OCI-LY7 (cell line): Measurements from ENCODE around the gene RIPPLY1. TPM values are rescaled to one million over a fixed set of nuclear protein-coding genes. Genes with fewer than 3 reads are reported as not detected.
A peak's percentile ranks its signal among the peaks of the same experiment; 100 is the strongest.
"Not testable (repeated sequence)": the region's sequence is repeated elsewhere in the genome, so short reads cannot be mapped to it uniquely, and the experiment has no call there.

Experiments used
- BruUV-seq: library from RNA; stranded (reverse); fragments of 400-500 nt; replicated peaks from 2 replicates; lab custom pipeline; 2021; lab: Mats Ljungman, UMichigan
- CTCF ChIA-PET: fragments of 300-600 bp; sonication (Branson Sonifier 250); formaldehyde crosslinking; loops from one replicate; lab custom pipeline; 2022; ENCODE audit warnings: antibody characterized with exemption; ENCODE audit not compliant: unreplicated experiment; lab: Charles Lee
- POLR2A ChIA-PET: fragments of 300-600 bp; sonication (Branson Sonifier 250); formaldehyde crosslinking; loops from one replicate; lab custom pipeline; 2022; ENCODE audit warnings: antibody characterized with exemption; lab: Charles Lee
- DNase-seq: peaks from one replicate; pipeline ENCODE4 v3.0.0-alpha.2; 2015; ENCODE audit warnings: low spot score
- H2AFZ ChIP-seq: fragments of 200-600 bp; sonication (generic), shearing (Covaris generic); 2 replicates; pipeline ENCODE4 v1.6.1; 2014; ENCODE audit warnings: mild to moderate bottlenecking, antibody characterized with exemption, low read length, moderate library complexity
- H3K27ac ChIP-seq: fragments of 200-600 bp; sonication (generic); 2 replicates; pipeline ENCODE4 v1.5.1; 2014; ENCODE audit warnings: mixed run types, low read depth, mild to moderate bottlenecking, moderate library complexity, low read length, inconsistent platforms; ENCODE audit not compliant: poor library complexity, severe bottlenecking
- H3K36me3 ChIP-seq: fragments of 200-600 bp; sonication (generic); 2 replicates; pipeline ENCODE4 v1.6.1; 2014; ENCODE audit warnings: mild to moderate bottlenecking, antibody characterized with exemption, low read length, moderate library complexity, mixed read lengths; ENCODE audit not compliant: insufficient read depth
- H3K4me1 ChIP-seq: fragments of 200-600 bp; sonication (generic); 2 replicates; pipeline ENCODE4 v1.5.1; 2014; ENCODE audit warnings: mild to moderate bottlenecking, low read length; ENCODE audit not compliant: insufficient read depth, poor library complexity, severe bottlenecking
- H3K4me2 ChIP-seq: fragments of 200-600 bp; sonication (generic); 2 replicates; pipeline ENCODE4 v1.6.1; 2014; ENCODE audit warnings: mild to moderate bottlenecking, low read length
- H3K4me3 ChIP-seq: fragments of 200-600 bp; sonication (generic); 2 replicates; pipeline ENCODE4 v1.5.1; 2014; ENCODE audit warnings: mild to moderate bottlenecking, low read depth, low read length; ENCODE audit not compliant: poor library complexity, severe bottlenecking
- H3K79me2 ChIP-seq: fragments of 200-600 bp; sonication (generic); 2 replicates; pipeline ENCODE4 v1.6.1; 2016; ENCODE audit warnings: low read depth, mild to moderate bottlenecking, low read length, moderate library complexity, mixed read lengths; ENCODE audit not compliant: insufficient read depth
- H3K9me2 ChIP-seq: fragments of 200-600 bp; sonication (generic); 2 replicates; pipeline ENCODE4 v1.6.1; 2016; ENCODE audit warnings: mild to moderate bottlenecking, low read length, mixed read lengths; ENCODE audit not compliant: insufficient read depth
- H3K9me3 ChIP-seq: fragments of 200-600 bp; sonication (generic); 2 replicates; pipeline ENCODE4 v1.6.1; 2014; ENCODE audit warnings: mild to moderate bottlenecking, mixed run types, low read length, mixed read lengths
- H4K20me1 ChIP-seq: fragments of 200-600 bp; sonication (generic); 2 replicates; pipeline ENCODE4 v1.6.1; 2014; ENCODE audit warnings: mild to moderate bottlenecking, antibody characterized with exemption, low read length, moderate library complexity, mixed read lengths; ENCODE audit not compliant: insufficient read depth
- EZH2phosphoT487 ChIP-seq: fragments of 200-600 bp; sonication (generic); IDR thresholded peaks from 2 replicates; pipeline ENCODE4 v1.6.1; 2018; ENCODE audit warnings: low read depth, borderline replicate concordance, mild to moderate bottlenecking, mixed run types, antibody characterized with exemption, low read length, moderate library complexity, mixed read lengths
- intact Hi-C: fragments of 100-400 bp; cut with micrococcal nuclease; formaldehyde crosslinking; loops from one replicate; pipeline ENCODE4 v1.10.0; 2022; ENCODE audit not compliant: unreplicated experiment
- total RNA-seq, 2 experiments: library from RNA; depleted of rRNA in 1 of 2; stranded (reverse); fragments of >200 nt in 1 of 2; shearing (Covaris generic) in 1 of 2; gene quantifications; 2 replicates each; pipeline ENCODE4 v1.2.3, GENCODE V29; 2014 to 2022
- TF ChIP-seq, protein P1 (sequence below): fragments of 200-600 bp; sonication (generic); conservative IDR thresholded peaks from 2 replicates; pipeline ENCODE4 v1.5.1; 2014; ENCODE audit warnings: mild to moderate bottlenecking, antibody characterized with exemption, low read length, moderate library complexity, mixed read lengths

Gene RIPPLY1
- total RNA-seq, 2 experiments from 2014 or later = not detected

DNA sequence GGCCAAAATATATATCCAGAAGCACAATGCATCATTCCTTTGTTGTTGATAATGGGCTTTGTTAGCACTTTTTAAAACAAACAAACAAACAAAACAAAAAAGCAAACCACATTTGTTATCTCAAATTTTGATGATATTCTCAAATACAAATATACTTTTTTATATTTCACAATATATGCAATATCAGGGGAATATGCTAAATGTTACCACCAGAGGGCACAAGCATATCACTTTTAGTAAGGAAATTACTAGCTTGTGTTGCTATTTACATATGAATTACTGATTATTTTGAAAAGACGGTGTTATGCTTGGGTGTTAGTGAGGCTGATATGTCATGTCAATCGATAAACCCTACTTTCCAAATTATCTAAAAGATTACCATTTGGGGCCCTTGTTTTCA lies 29.1 kb downstream of the RIPPLY1 start:
- Histone ChIP-seq H2AFZ (no peak overlapping the region), H3K9me2 (no peaks in the 10 kb centered on the region), H3K27ac (no peak overlapping the region), H3K4me1 (no peaks in the 10 kb centered on the region), H3K79me2 (no peaks in the 10 kb centered on the region), H3K9me3 (no peaks in the 10 kb centered on the region), H3K4me2 (no peak overlapping the region), H3K4me3 (no peak overlapping the region), H3K36me3 (no peaks in the 10 kb centered on the region), H4K20me1 (no peaks in the 10 kb centered on the region)
- TF ChIP-seq, protein P1, sequence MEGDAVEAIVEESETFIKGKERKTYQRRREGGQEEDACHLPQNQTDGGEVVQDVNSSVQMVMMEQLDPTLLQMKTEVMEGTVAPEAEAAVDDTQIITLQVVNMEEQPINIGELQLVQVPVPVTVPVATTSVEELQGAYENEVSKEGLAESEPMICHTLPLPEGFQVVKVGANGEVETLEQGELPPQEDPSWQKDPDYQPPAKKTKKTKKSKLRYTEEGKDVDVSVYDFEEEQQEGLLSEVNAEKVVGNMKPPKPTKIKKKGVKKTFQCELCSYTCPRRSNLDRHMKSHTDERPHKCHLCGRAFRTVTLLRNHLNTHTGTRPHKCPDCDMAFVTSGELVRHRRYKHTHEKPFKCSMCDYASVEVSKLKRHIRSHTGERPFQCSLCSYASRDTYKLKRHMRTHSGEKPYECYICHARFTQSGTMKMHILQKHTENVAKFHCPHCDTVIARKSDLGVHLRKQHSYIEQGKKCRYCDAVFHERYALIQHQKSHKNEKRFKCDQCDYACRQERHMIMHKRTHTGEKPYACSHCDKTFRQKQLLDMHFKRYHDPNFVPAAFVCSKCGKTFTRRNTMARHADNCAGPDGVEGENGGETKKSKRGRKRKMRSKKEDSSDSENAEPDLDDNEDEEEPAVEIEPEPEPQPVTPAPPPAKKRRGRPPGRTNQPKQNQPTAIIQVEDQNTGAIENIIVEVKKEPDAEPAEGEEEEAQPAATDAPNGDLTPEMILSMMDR = peak; percentile 77
- TF ChIP-seq EZH2phosphoT487 = no peak
- BruUV-seq = no TSS peak
- intact Hi-C loops = no loop called here
- ChIA-PET CTCF (no interaction called here), POLR2A (interaction anchor here (1.1 kb wide), 1 partner anchor 116 kb away, joined by 3 read pairs; no protein-coding TSS in a partner anchor)
- DNase-seq = peak; percentile 43

DNA sequence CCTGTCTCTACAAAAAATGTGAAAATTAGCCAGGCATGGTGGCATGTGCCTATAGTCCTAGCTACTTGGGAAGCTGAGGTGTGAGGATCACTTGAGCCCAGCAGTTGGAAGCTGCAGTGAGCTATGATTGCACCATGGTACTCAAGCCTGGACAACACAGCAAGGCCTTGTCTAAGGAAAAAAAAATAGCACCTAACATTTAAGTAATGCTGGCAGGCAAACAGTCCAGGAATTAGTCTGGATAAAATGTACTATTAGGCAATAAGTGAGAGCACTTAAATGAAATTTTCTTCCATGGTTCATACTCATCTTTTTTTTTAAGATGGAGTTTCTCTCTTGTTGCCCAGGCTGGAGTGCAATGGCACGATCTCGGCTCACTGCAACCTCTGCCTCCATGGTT lies 30.3 kb downstream of the RIPPLY1 start:
- H3K4me2 ChIP-seq, intact Hi-C loops, POLR2A ChIA-PET, H3K4me3 ChIP-seq, DNase-seq, H3K27ac ChIP-seq, H4K20me1 ChIP-seq, H3K4me1 ChIP-seq, H3K36me3 ChIP-seq, CTCF ChIA-PET, H3K9me2 ChIP-seq, H2AFZ ChIP-seq, BruUV-seq, H3K79me2 ChIP-seq, H3K9me3 ChIP-seq: not testable (repeated sequence)

DNA sequence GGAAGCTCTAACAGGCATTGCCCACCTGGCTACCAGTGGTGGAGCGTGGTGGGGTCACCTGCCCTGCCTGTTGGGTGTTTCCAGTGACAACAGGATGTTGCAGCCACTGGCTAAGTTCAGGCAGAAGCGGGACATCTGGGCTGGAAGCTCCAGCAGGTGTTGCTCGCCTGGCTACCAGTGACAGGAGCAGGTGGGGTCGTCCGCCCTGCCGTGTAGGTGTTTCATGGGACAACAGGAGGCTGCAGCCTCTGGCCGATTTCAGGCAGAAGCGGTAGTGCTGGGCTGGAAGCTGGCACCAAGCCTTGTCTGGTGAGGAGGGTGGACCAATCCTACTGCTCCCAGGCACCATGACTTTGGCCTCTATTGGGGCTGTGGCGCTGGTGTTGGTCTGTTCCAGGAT lies 39.4 kb downstream of the RIPPLY1 start:
- H2AFZ ChIP-seq = no peak overlapping the region
- no TSS peak for BruUV-seq
- H3K27ac ChIP-seq = no peak overlapping the region
- H3K4me3 ChIP-seq = no peak overlapping the region
- no peaks in the 10 kb centered on the region for H3K9me3 ChIP-seq
- no peak overlapping the region for H3K4me2 ChIP-seq
- no peaks in the 10 kb centered on the region for H3K4me1 ChIP-seq
- intact Hi-C loops = no loop called here
- no peaks in the 10 kb centered on the region for H4K20me1 ChIP-seq
- CTCF ChIA-PET = no interaction called here
- DNase-seq = no peak
- no peaks in the 10 kb centered on the region for H3K36me3 ChIP-seq
- POLR2A ChIA-PET = no interaction called here
- no peak for TF ChIP-seq EZH2phosphoT487
- TF ChIP-seq, protein P1 = no peak
- no peaks in the 10 kb centered on the region for H3K79me2 ChIP-seq
- H3K9me2 ChIP-seq = no peaks in the 10 kb centered on the region
